Measurements from ENCODE around the gene ECSCR. TPM values are rescaled to one million over a fixed set of nuclear protein-coding genes. Genes with fewer than 3 reads are reported as not detected.

The ECSCR gene
- total and polyA plus RNA-seq, 2 of the 8 experiments (the other 6 are each of a cell fraction or from before 2014, with no cell fraction given), result 2.7 to 7.2 TPM

DNA sequence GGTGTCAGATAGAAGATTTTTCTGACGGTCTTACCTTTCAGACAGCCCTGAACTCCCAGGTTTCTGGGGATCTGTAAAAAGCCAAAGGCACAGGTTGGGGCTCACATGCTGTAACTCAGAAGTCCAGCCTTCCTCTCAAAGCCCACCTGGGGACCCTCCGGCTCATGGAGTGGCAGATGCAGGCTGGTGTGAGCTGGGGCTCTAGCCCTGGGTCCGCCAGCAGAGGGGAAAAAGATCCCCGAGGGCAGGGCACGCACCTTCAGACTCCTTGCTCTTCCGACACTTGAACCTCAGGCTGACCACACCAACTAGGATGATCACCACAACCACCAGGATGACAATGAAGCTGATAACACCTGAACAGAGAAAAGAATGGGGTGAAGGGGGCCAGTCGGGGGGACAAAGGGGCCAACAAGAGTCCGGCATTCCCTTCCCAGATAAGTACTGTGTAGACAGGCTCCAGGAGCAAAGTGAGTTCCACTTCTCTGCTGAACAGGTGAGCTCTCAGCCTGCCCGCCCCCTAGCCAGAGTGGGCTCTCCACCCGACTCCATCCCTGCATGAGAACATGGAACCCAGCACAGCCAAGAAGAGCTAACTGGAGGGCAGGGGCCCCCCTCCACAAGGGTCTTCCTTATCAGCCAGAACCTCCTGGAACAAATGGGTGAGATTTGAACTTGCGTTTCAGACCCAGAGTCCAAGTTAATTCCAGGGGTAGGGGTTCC lies 7.8 kb downstream of the ECSCR start:
- H2BK120ac ChIP-seq (replicated peaks; ENCODE audit: low read depth, low read length), result no peak overlapping the region
- ChIA-PET POLR2A (ENCODE audit: partially characterized antibody) (interaction anchor here (0.6 to 1.5 kb wide), 6 partner anchors 13 to 150 kb away, joined by 3 to 6 read pairs (median 3); partner anchors contain the start of gene DNAJC18), CTCF (ENCODE audit: partially characterized antibody) (interaction anchor here (0.6 to 2.6 kb wide), 5 partner anchors 11 to 68 kb away, joined by 3 to 7 read pairs (median 6); no protein-coding TSS in a partner anchor)
- H3K79me2 ChIP-seq (ENCODE audit: control insufficient read depth in 1 of 2, insufficient read depth in 2 of 2, low read length in 2 of 2), result no peaks in the 10 kb centered on the region
- H3K79me1 ChIP-seq (ENCODE audit: low read depth, low read length), result no peaks in the 10 kb centered on the region; the same call in none of the 2 replicates
- H2BK15ac ChIP-seq (ENCODE audit: low read length), result no peak overlapping the region
- H4K91ac ChIP-seq (replicated peaks; ENCODE audit: insufficient read length, low read length), result peak overlapping the region; percentile 5
- no peak overlapping the region for H3K27ac ChIP-seq (ENCODE audit: low read depth, low read length)
- no peak overlapping the region for H3K23ac ChIP-seq (ENCODE audit: insufficient read length)
- FAIRE-seq (no peak), DNase-seq (ENCODE audit: low read depth in 1 of 2, low spot score in 2 of 2) (no peak)
- no peak overlapping the region for H2AFZ ChIP-seq (ENCODE audit: low read length)
- H4K5ac ChIP-seq (ENCODE audit: insufficient read length, low read depth, low read length), result no peak overlapping the region
- no peaks in the 10 kb centered on the region for H3K36me3 ChIP-seq (ENCODE audit: control insufficient read depth in 2 of 4, insufficient read depth in 4 of 4, low read length in 3 of 4)
- H3K23me2 ChIP-seq (ENCODE audit: low read depth, low read length), result peaks cover 26% of the 10 kb centered on the region; the same call in 1 of the 2 replicates
- H3K27me3 ChIP-seq (replicated peaks in 1 of 4; ENCODE audit: control insufficient read depth in 3 of 4, extremely low read depth in 1 of 4, insufficient read depth in 3 of 4, low read length in 3 of 4), result no peaks in the 10 kb centered on the region
- H2BK12ac ChIP-seq (ENCODE audit: low read depth, low read length), result no peak overlapping the region
- H4K20me1 ChIP-seq (replicated peaks in 1 of 2; ENCODE audit: control insufficient read depth in 1 of 2, insufficient read depth in 2 of 2, low read length in 2 of 2), result peaks cover 0 to 19% of the 10 kb centered on the region in 2 experiments
- no peak overlapping the region for H2BK20ac ChIP-seq (ENCODE audit: low read length)
- H3K4me1 ChIP-seq (replicated peaks in 1 of 4; ENCODE audit: control insufficient read depth in 3 of 4, insufficient read depth in 4 of 4, low read length in 3 of 4), result peaks cover 0 to 5% (median 1%) of the 10 kb centered on the region in 4 experiments; a peak in 4 of 7 replicates
- H3K14ac ChIP-seq (ENCODE audit: insufficient read length), result no peak overlapping the region
- WGBS, 2 experiments (ENCODE audit: extremely low coverage in 1 of 2, insufficient coverage in 1 of 2, insufficient read length in 1 of 2, insufficient replicate concordance in 2 of 2, low coverage in 1 of 2, low lambda C conversion rate in 2 of 2, missing lambda C conversion rate in 1 of 2), result 89% methylated on average over 11 of the region's 11 CpGs; no CpG with 5 or more reads in 1 of the 2 experiments
- TF ChIP-seq PHF8 (conservative IDR thresholded peaks at IDR 0.05; ENCODE audit: low read depth, low read length), result no peak
- TF ChIP-seq CEBPB (IDR thresholded peaks at IDR 0.05; ENCODE audit: low read depth, low read length), result no peak
- no peak for TF ChIP-seq SP1 (IDR thresholded peaks at IDR 0.05; ENCODE audit: low read depth, low read length)
- TF ChIP-seq NANOG (IDR thresholded peaks at IDR 0.05; ENCODE audit: insufficient read depth, low read depth, low read length, poor library complexity, severe bottlenecking), result no peak
- no peak overlapping the region for H3K4me2 ChIP-seq (ENCODE audit: insufficient read depth in 1 of 2, low read depth in 2 of 2, low read length in 2 of 2)
- H3K9ac ChIP-seq (replicated peaks in 1 of 4; ENCODE audit: extremely low read depth in 1 of 4, low read depth in 3 of 4, low read length in 3 of 4), result no peak overlapping the region
- H3K9me3 ChIP-seq (ENCODE audit: insufficient read depth in 2 of 2, low read depth in 1 of 2, low read length in 1 of 2), result no peaks in the 10 kb centered on the region
- H4K8ac ChIP-seq (ENCODE audit: extremely low read depth, insufficient read depth, low read length), result no peak overlapping the region
- no peak overlapping the region for H3K4me3 ChIP-seq (ENCODE audit: extremely low read depth in 1 of 4, insufficient read depth in 2 of 4, low read depth in 3 of 4, low read length in 4 of 4)
- H3K4ac ChIP-seq (replicated peaks; ENCODE audit: insufficient read length, low read depth, low read length), result no peak overlapping the region
- H3K18ac ChIP-seq (ENCODE audit: extremely low read depth, low read length), result no peak overlapping the region
- no peak overlapping the region for H2BK5ac ChIP-seq (ENCODE audit: low read depth, low read length)
- no peak overlapping the region for H2AK5ac ChIP-seq (ENCODE audit: low read depth, low read length)
- H3K56ac ChIP-seq (replicated peaks; ENCODE audit: insufficient read length, low read depth, low read length), result peak overlapping the region; percentile 97
